NCI-H2227 (cell line): ENCODE results near the gene SFN.

ENCODE experiments used
- DNase-seq: peaks from one replicate; lab custom pipeline; 2025; ENCODE audit not compliant: unreplicated experiment; lab: John Stamatoyannopoulos, UW

SFN gene

DNA sequence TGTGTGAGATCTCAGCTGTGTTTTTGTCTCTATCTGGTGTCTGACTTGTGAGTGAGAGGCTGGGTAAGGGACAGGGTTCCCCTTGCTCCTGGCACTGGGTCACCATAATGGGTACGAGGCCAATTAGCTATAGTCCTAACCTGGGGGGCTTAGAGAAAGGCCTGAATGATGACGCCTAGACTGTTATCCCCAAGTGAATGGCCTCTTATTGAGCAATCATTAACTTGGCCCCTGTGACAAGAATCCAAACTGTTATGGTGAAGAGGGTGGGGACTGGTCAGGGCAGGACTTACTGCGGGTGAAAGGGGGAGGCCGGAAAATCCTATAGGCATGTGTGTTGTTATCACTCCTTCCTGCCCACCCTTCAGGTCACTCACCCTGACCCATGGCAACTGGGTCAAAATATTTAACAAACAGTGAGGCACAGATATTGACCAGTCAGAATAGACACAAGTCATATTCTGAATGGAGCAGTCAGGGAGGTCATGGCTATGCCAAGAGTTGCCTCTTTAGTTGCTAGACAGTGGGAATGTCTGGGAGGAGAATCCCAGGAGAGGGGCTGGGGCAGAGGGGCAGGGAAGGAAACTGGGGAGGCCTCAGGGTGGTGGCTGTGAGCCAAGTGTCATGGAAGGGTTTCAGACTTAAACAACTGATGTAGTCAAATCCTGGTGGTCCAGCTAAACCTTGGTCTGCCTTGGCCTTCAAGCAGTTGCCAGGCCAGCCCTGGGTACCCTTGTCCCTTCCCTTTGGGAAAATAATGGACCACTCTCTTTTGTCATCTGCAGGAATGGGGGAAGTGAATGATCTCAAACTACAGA lies 47.6 kb downstream of the SFN start:
- DNase-seq, result no peak

DNA sequence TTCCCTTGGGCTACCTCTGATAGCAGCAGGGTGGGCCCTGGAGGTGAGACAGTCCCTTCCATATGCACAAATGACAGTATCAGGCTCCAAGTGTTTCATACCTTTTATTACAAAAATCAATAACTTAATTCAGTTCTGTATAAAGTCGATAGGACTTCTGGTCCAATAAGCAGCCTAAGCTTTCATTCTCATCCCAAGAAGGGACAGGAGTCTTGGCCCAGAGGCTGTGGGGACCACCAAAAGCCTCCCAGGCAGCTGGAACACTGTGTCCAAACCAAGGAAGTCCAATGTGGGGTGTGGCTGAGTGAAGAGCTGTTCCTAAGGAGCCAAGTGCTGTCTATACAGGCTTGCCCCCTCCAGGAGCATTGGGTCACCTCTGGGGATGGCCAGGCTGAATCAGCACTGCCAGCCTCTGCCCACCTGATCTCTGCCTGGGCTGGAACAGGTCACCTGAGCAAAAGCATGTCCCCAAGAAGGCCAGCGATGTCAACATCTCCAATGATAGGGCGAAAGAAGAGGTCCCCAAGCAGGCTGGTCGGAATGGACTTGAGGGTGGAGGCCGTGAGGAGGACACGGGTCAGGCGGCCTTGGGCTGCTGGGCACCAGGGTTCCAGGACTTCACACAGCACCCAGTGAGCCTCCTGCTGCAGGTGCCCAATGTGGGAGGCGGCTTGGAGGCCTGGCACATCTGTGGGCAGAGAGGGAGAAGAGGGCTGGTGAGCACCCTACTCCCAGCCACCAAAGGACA lies 48.6 kb downstream of the SFN start:
- DNase-seq, result no peak

DNA sequence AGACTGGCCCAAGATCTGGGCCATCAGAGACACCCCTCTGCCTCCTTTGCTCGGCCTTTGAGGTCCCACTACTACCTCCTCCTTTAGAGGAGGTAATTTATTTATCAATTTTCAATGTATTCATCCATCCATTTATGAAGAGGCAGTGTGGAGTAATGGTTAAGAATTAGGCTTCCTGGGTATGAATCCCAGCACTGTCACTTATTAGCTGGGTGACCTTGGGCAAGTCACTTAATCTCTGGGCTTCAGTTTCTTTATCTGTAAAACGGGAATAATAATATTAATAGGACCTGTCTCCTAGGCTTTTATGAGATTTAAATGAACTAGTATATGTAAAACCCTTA lies 49.2 kb downstream of the SFN start:
- no peak for DNase-seq

DNA sequence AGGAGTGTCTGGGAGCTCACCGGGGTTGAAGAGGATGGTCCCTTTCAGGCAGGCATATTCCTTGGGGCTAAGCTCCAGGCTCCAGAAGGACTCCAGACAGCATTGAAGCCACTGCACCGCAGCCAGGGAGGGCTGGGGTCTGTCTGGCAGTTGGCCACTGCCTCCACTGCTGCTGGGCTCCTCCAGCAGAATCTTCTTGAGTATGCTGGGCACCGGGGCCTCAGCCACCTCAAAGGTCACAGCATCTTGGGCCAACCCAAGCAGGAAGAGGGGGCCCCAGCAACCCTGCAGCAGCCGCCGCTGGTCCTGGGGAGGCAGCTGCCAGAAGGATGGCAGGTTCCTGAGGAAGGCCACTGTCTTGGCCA lies 50.4 kb downstream of the SFN start:
- DNase-seq, result no peak
